ENCODE measurements around the gene IGSF22.
"Not testable (repeated sequence)": the region's sequence is repeated elsewhere in the genome, so short reads cannot be mapped to it uniquely, and the experiment has no call there.

IGSF22 gene

DNA sequence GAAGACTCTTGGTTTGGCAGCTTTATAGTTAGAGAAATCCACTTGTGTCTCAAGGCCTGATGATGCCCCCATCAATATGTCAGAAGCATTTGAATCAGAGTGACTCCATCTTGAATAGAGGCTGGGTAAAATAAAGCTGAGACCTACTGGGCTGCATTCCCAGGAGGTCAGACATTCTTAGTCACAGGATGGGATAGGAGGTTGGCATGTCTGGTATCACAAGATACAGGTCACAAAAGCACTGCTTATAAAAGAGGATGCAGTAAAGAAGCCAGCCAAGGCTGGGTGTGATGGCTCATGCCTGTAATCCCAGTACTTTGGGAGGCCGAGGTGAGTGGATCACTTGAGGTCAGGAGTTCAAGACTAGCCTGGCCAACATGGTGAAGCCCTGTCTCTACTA, 44.0 kb downstream of the IGSF22 start:
- not testable (repeated sequence) for DNase-seq

DNA sequence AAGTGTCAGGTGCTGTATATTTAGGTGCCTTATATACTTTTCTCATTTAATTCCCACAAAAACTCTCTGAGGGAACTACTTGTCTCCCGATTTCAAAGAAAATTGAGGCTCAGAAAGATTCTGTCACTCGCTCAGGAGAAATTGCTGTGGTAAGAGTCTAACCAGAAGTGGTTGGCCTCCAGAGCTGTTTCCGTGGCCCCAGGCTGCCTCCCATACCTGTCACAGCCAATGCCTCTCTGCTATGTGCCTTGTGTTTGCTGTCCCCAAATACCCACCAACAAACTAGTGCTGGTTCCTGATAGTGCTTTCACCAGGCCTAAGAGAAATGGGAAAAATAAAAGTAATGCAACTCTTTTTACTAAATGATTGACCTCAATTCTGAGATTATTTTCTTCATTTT, 48.4 kb downstream of the IGSF22 start:
- no peak for DNase-seq

DNA sequence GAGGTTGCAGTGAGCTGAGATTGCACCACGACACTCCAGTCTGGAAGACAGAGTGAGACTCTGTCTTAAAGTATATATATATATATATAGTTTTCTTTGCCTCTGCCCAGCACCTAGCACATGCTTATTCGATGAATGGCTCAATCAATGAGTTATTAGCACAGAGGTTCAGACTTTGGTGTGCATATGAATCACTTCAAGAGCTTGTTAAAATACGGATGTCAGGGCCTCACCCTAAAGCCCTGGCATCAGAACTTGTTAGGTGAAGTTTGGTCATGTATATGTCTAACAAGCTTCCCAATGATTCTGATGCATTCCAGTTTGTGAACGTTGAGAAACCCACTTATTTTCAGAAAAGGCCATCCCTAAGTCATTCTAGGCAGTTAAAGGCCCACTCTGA, 49.2 kb downstream of the IGSF22 start:
- no peak for DNase-seq

DNA sequence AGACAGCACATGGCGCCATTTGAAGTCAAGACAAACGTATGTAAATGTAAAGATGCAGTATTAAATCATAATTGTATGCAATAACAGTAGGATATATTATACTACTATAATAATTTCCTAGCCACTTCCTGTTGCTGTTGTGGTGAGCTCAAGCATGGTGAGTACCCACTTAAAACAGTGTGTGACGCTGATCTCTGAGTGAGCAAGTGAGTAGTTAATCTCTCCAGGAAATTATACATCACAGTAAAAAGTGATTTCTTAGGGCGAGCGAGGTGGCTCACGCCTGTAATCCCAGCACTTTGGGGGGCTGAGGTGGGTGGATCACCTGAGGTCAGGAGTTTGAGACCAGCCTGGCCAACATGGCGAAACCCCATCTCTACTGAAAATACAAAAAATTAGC, 53.8 kb downstream of the IGSF22 start:
- DNase-seq, result peak; percentile 34

DNA sequence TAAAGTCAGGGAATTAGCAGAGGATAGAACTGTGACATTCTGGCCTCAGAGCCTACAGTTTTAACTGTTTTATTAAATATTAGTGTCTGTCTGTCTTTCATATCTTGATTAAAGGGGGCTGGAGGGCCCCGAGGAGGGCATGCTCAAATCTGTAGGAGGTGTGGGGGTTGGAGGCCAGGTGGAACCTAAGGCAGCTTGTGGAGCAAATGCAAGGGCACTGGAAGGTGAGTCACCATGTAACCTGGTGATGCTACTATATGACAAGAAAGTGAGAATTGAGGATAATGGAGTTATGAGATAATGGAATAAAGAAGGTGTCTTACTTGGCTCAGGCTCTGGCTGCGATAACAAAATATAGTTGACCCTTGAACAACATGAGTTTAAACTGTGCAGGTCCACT, 54.7 kb downstream of the IGSF22 start:
- DNase-seq, result peak; percentile 36

DNA sequence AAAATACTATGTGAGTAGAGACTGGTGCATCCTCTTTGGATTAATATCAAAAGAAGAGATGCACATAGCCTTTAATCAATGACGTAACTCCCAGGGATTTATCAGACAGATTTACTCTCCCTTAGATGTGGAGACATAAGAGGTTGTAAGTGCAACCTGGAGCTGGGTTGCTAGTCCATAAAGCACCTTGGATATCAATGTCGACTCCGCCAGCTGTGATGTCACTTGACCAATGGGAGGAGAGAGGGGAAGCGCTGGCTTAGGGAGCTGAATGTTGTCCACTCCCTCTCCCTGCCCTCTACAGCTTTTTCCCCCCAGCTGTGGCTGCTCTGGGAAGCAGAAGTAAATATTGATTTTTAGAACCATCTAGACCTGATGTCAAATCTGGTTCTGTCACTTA, 56.3 kb downstream of the IGSF22 start:
- no peak for DNase-seq

DNA sequence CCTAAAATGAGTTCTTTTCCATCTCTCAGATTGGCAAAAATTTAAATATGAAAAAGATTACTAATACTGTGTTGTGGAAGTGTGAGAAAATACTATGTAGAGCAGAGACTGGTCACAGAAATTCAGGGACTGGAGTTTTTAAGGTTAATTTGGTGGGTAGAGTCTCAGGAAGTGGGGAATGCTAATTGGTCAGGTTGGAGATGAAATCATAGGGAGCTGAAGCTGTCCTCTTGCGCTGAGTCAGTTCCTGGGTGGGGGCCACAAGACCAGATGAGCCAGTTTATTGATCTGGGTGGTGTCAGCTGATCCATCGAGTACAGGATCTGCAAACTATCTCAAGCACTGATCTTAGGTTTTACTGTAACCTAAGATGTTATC, 56.8 kb downstream of the IGSF22 start:
- DNase-seq, result peak; percentile 20

DNA sequence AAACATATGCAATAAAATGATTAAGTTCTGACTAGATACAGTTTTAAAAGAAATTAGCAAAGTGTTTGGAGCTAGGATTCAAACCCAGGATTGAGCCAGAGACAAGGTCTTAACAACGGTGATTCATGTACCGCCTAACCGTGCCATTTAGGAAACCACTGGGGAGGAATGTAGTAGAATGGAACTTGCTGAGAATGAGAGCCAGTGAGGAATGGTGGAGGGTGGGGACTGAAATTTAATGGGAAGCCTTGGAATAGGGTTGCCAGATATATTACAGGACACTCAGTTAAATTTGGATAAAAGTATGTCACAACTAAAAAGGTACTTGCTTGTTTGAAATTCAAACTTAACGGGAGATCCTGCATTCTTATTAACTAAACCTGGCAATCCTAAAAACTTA, 57.9 kb downstream of the IGSF22 start:
- DNase-seq, result no peak

DNA sequence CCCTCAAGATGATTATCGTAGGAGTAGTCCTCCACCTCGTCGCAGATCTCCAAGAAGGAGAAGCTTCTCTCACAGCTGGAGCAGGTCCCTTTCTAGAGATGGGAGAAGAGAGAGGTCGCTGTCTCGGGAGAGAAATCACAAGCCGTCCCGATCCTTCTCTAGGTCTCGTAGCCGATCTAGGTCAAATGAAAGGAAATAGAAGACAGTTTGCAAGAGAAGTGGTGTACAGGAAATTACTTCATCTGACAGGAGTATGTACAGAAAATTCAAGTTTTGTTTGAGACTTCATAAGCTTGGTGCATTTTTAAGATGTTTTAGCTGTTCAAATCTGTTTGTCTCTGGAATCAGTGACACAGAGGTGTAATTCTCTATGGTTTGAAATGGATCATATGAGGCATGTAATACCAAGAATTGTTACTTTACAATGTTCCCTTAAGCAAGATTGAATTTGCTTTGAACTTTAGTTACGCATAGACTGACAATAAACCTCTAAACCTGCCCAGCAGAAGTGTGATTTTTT, 60.6 kb downstream of the IGSF22 start:
- DNase-seq, result not testable (repeated sequence)

DNA sequence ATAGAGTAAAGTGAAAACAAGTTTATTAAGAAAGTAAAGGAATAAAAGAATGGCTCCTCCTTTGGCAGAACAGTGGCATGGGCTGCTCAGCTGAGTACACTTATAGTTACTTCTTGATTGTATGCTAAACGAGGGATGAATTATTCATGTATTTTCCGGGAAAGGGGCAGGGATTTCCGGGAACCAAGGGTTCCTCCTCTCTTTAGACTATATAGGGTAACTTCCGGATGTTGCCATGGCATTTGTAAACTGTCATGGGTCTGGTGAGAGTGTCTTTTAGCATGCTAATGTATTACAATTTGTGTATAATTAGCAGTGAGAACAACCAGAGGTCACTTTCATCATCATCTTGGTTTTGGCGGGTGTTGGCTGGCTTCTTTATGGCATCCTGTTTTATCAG, 68.3 kb downstream of the IGSF22 start:
- no peak for DNase-seq

Data from activated CD8-positive, alpha-beta memory T cell treated with anti-CD3 and anti-CD28 coated beads, Interleukin-2, amount 50 U/mL, for 4 hours (primary cell).